ENCODE measurements around the gene FAM168A. TPM values are rescaled to one million over a fixed set of nuclear protein-coding genes. Genes with fewer than 3 reads are reported as not detected.

The FAM168A gene
- total RNA-seq, 1 donor from 2014 or later = 19.3 TPM

GRCh38 chr11:73396251-73396930, 201.5 kb downstream of the FAM168A start:
- H3K9me3 Mint-ChIP-seq = no peaks in the 10 kb centered on the region
- H3K4me2 ChIP-seq = no peak overlapping the region
- H3K4me1 Mint-ChIP-seq = peaks cover 17% of the 10 kb centered on the region
- no peak overlapping the region for H2AFZ ChIP-seq (replicated peaks)
- peaks cover 11% of the 10 kb centered on the region for H3F3A ChIP-seq (ENCODE audit: low read depth)
- no peak overlapping the region for H3K4me3 ChIP-seq
- H3K4me1 ChIP-seq = peaks cover 10% of the 10 kb centered on the region
- H3K36me3 Mint-ChIP-seq = peaks cover 4% of the 10 kb centered on the region
- no peaks in the 10 kb centered on the region for H3K9me3 ChIP-seq (ENCODE audit: low read depth)
- H3K36me3 ChIP-seq = no peaks in the 10 kb centered on the region
- TF ChIP-seq CTCF (IDR thresholded peaks at IDR 0.05) = no peak
- no peak for TF ChIP-seq EZH2 (IDR thresholded peaks at IDR 0.05)
- no peak for TF ChIP-seq EZH2phosphoT487 (IDR thresholded peaks at IDR 0.05)
- no peak overlapping the region for H3K4me3 Mint-ChIP-seq
- no peaks in the 10 kb centered on the region for H3K27me3 ChIP-seq
- DNase-seq (ENCODE audit: low spot score) = no peak
- peak overlapping the region; percentile 84 for H3K27ac Mint-ChIP-seq
- H3K27ac ChIP-seq = no peak overlapping the region
- no peaks in the 10 kb centered on the region for H3K79me2 ChIP-seq (ENCODE audit: low read depth)
- peaks cover 7% of the 10 kb centered on the region for H4K20me1 ChIP-seq (ENCODE audit: low read depth)
- no peak overlapping the region for H3K9ac ChIP-seq
- peaks cover 10% of the 10 kb centered on the region for H3K27me3 Mint-ChIP-seq (ENCODE audit: insufficient read depth, low read depth)

GRCh38 chr11:73395297-73396208, 202.4 kb downstream of the FAM168A start:
- Mint-ChIP-seq H3K4me1 (peaks cover 17% of the 10 kb centered on the region), H3K27ac (peak overlapping the region; percentile 84), H3K27me3 (ENCODE audit: insufficient read depth, low read depth) (peaks cover 9% of the 10 kb centered on the region), H3K9me3 (no peaks in the 10 kb centered on the region), H3K4me3 (no peak overlapping the region), H3K36me3 (peaks cover 4% of the 10 kb centered on the region)
- Histone ChIP-seq H4K20me1 (ENCODE audit: low read depth) (peaks cover 9% of the 10 kb centered on the region), H3K9ac (no peak overlapping the region), H3K4me1 (peaks cover 7% of the 10 kb centered on the region), H3K4me3 (no peak overlapping the region), H3K27ac (no peak overlapping the region), H3K9me3 (ENCODE audit: low read depth) (no peaks in the 10 kb centered on the region), H3K79me2 (ENCODE audit: low read depth) (no peaks in the 10 kb centered on the region), H3K27me3 (no peaks in the 10 kb centered on the region), H3F3A (ENCODE audit: low read depth) (peaks cover 4% of the 10 kb centered on the region), H3K4me2 (no peak overlapping the region), H2AFZ (replicated peaks) (no peak overlapping the region), H3K36me3 (no peaks in the 10 kb centered on the region)
- no peak for TF ChIP-seq EZH2phosphoT487 (IDR thresholded peaks at IDR 0.05)
- TF ChIP-seq CTCF (IDR thresholded peaks at IDR 0.05) = no peak
- no peak for DNase-seq (ENCODE audit: low spot score)

GRCh38 chr11:73394416-73395296, 203.3 kb downstream of the FAM168A start:
- Histone ChIP-seq H3K27ac (no peak overlapping the region), H3K4me1 (no peaks in the 10 kb centered on the region), H3F3A (ENCODE audit: low read depth) (no peaks in the 10 kb centered on the region), H3K27me3 (no peaks in the 10 kb centered on the region), H3K4me3 (no peak overlapping the region), H2AFZ (replicated peaks) (no peak overlapping the region), H3K79me2 (ENCODE audit: low read depth) (no peaks in the 10 kb centered on the region), H3K36me3 (no peaks in the 10 kb centered on the region), H3K9ac (no peak overlapping the region), H3K4me2 (no peak overlapping the region), H4K20me1 (ENCODE audit: low read depth) (peaks cover 18% of the 10 kb centered on the region), H3K9me3 (ENCODE audit: low read depth) (no peaks in the 10 kb centered on the region)
- no peak for DNase-seq (ENCODE audit: low spot score)
- peaks cover 17% of the 10 kb centered on the region for H3K4me1 Mint-ChIP-seq
- H3K9me3 Mint-ChIP-seq = no peaks in the 10 kb centered on the region
- TF ChIP-seq CTCF (IDR thresholded peaks at IDR 0.05) (no peak), EZH2phosphoT487 (IDR thresholded peaks at IDR 0.05) (no peak), EZH2 (IDR thresholded peaks at IDR 0.05) (no peak)
- peak overlapping the region; percentile 69 for H3K27ac Mint-ChIP-seq
- peaks cover 12% of the 10 kb centered on the region for H3K27me3 Mint-ChIP-seq (ENCODE audit: insufficient read depth, low read depth)
- peaks cover 4% of the 10 kb centered on the region for H3K36me3 Mint-ChIP-seq
- peak overlapping the region; percentile 27 for H3K4me3 Mint-ChIP-seq
